Fibroblast of lung (primary cell): ENCODE results near the gene SECTM1.

Experiments
- CTCF ChIP-seq, 2 donors: IDR thresholded peaks in 1 of 2; conservative IDR thresholded peaks in 1 of 2; 1 replicate in 1 of 2; 2 replicates in 1 of 2; pipeline ENCODE4 v1.5.1; 2011 to 2012; ENCODE audit warnings: low read length in 2 of 2, control low read depth in 1 of 2, inconsistent platforms in 1 of 2, low read depth in 1 of 2, mild to moderate bottlenecking in 1 of 2
- EZH2 ChIP-seq: IDR thresholded peaks from 2 replicates; pipeline ENCODE4 v1.5.1; 2012; ENCODE audit warnings: low read length, control low read depth, mild to moderate bottlenecking; ENCODE audit errors: missing control alignments

GRCh38 chr17:82354804-82355308 is 21.3 kb upstream of the SECTM1 start:
- TF ChIP-seq CTCF (conservative IDR thresholded peaks at IDR 0.05 in 1 of 2, IDR thresholded peaks at IDR 0.05 in 1 of 2; ENCODE audit: low read depth in 1 of 2, low read length in 2 of 2) (no peak), EZH2 (no peak)
